Right ventricle myocardium superior (tissue), 1 donor: Measurements from ENCODE around the gene BBS4. TPM values are rescaled to one million over a fixed set of nuclear protein-coding genes. Genes with fewer than 3 reads are reported as not detected.
"Not testable (repeated sequence)": the region's sequence is repeated elsewhere in the genome, so short reads cannot be mapped to it uniquely, and the experiment has no call there.

Source experiments
- ATAC-seq: fragments of 200-7000 bp; cut with Tn5 transposase; one replicate; pipeline ENCODE4 v1.9.1; 2020; ENCODE audit warnings: mild to moderate bottlenecking; ENCODE audit not compliant: poor library complexity
- DNase-seq: peaks from one replicate; pipeline ENCODE4 v3.0.0-alpha.2; 2020
- intact Hi-C: fragments of 100-400 bp; cut with DNase I; formaldehyde crosslinking; loops from one replicate; pipeline ENCODE4 v1.11.2; 2022
- total RNA-seq: library from RNA; stranded (reverse); fragmentation: NEBNext Ultra II Directional; extraction: Animal tissue kit (Norgen Biotek cat#: 25700); gene quantifications from one replicate; pipeline ENCODE4 v1.2.1, GENCODE V29; 2021
- donor health status: DM: no; HTN: yes; CAD: no; lungs with severe emphysema.

The BBS4 gene
- total RNA-seq, 1 donor from 2014 or later: 11.5 TPM

DNA sequence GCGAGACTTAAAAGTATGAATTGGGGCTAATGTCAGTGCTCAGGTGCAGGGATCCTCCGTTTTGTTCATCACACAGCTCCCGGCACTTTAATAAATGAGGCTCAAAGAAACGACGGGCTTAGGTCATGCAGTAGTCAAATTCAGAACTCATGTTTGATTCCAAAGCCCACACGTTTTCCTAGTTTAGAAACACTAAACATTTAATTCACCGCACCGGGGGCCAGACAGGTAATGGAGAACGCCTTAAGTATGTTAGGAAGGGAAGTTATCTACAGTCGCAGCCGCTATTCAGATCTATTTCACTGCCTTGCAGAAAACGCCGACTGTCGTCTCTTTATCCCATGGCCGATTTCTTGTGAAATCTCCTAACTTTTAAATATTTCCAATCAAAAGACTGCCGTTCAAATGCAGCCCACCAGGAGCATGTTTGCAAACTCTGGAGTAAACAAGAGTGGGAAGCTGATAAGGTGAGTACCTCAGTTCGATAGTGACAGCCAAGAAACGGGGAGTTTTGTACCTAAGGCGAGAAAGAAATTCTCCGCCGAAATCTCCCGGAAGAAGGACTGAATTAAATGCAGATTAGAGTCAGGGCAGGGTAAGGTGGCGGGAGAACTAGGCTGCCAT, 594 bp upstream of the BBS4 start:
- ATAC-seq: no peak
- no peak for DNase-seq
- intact Hi-C loops: no loop called here

DNA sequence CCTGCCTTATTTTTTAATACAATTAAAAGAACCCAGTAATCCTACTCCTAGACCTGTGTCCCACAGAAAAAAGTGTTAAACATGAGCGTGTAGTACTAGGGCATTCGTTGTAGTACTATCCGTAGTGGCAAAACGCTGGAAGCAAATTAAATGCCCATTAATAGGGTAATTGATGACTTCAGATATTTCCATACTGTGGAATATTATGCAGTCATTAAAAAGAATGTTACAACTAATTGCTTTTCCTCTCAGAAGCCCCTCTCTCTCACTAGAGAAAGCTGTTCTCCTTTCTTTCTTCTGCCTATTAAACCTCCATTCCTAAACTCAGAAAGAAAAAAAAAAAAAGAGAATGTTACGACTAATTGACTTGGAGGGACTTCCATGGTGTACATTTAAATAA, 2.7 kb downstream of the BBS4 start:
- DNase-seq (no peak), ATAC-seq (no peak)
- intact Hi-C loops: no loop called here

DNA sequence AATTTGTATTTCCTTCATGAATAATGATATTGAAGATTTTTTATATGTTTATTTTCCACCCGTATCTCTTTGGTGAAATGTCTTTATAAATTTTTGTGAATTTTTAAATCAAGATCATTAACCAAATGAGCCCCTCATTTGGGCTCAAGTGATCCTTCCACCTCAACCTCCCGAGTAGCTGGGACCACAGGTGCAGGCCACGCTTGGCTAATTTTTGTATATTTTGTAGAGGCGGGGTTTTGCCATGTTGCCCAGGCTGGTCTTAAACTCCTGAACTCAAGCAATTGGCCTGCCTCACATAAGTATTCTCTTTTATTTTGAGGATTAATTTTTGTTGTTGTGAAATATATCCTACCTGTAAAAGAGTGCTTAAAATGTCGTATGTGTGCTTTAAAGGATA, 4.9 kb downstream of the BBS4 start:
- DNase-seq (no peak), ATAC-seq (no peak)
- intact Hi-C loops: no loop called here

DNA sequence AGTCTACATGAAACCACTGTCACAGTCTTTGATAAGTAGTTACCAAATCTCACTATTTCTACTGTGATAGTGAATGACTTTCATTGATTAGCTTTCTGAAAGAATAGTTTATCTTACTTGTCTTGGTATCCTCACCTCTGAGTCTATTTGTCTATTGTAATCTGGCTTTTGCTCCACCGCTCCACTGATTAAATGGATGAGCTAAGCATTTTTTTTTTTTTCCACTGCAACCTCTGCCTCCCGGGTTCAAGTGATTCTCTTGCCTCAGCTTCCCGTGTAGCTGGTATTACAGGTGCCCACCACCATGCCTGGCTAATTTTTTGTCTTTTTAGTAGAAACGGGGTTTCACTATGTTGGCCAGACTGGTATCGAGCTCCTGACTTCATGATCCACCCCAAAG, 12.9 kb downstream of the BBS4 start:
- intact Hi-C loops: no loop called here
- DNase-seq: no peak
- ATAC-seq: no peak

DNA sequence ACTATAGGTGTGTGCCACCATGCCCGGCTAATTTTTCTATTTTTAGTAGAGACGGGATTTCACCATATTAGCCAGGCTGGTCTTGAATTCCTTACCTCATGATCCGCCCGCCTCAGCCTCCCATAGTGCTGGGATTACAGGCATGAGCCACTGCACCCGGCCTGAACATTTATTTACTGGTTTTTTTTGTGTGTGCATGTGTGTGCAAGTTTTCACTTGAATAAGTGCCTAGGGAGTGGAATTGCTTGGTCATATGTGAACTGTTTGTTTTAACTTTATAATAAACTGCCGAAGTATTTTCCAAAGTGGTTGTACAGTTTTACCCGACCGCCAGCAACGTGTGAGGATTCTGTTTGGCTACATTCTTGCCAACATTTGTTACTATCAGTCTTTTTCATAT, 14.1 kb downstream of the BBS4 start:
- ATAC-seq (no peak), DNase-seq (no peak)
- intact Hi-C loops: no loop called here

DNA sequence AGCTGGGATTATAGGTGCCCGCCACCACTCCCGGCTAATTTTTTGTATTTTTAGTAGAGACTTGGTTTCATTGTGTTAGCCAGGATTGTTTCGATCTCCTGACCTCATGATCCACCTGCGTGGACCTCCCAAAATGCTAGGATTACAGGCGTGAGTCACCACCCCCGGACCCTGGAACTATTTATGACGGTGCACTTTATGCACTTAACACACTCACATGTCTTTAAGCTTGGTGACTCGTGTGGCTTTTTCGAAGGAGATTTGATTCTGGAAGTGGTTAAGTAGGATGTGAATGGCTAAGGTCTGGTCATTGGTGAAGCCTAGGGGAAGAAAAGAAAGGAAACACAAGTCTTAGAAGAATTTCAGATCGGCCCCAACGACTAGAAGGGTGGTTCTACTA, 20.3 kb downstream of the BBS4 start:
- DNase-seq (no peak), ATAC-seq (no peak)
- intact Hi-C loops: no loop called here

DNA sequence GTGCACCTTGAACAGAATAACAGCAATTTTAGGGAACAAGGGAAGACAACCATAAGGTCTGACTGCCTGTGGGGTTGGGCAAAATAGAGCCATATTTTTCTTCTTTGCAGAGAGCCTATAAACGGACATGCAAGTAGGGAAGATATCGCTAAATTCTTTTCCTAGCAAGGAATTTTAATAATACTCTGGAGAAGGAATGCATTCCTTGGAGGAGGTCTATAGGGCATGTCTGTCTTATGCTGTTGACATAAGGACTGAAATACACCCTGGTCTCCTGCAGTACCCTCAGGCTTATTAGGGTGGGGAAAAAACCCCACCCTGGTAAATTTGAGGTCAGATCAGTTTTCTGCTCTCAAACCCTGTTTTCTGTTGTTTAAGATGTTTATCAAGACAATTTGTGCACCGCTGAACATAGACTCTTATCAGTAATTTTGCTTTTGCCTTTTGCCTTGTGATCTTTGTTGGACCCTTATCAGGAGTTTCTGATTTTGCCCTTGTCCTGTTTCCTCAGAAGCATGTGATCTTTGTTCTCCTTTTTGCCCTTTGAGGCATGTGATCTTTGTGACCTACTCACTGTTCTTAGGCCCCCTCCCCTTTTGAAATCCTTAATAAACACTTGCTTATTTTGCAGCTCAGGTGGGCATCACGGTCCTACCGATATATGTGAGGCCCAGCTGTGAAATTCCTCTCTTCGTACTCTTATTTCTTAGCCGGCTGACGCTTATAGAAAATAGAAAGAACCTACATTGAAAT, 22.7 kb downstream of the BBS4 start:
- ATAC-seq, intact Hi-C loops, DNase-seq: not testable (repeated sequence)

DNA sequence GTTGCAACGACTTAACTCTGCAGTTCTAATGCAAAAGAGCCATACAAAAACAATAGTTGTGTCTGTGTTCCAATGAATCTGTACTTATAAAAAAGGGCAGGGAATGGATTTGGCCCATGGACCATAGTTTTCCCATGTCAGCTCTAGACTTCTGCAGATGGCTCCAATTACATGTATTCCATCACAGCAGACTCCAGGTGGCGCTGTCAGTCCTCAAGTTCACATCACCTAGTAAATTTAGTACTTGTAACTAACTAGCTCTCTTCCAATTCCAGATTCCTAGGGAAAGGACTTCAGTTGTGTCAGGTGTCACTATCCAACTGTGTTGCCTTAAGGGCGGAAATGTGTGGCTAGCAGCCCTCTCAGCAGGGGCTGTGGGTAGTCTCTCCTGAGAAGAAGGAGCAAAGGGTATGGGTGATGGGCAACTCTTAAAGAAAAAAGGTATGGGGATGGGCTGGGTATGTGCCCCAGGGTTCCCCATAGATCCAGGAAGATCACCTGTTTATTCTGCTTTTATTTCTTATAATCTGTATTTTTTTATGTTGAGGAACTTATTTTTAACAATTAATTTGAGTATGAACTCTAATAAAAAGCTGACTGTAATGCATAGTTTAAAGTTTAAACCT, 36.2 kb downstream of the BBS4 start:
- intact Hi-C loops: no loop called here
- ATAC-seq (no peak), DNase-seq (peak; percentile 56)

DNA sequence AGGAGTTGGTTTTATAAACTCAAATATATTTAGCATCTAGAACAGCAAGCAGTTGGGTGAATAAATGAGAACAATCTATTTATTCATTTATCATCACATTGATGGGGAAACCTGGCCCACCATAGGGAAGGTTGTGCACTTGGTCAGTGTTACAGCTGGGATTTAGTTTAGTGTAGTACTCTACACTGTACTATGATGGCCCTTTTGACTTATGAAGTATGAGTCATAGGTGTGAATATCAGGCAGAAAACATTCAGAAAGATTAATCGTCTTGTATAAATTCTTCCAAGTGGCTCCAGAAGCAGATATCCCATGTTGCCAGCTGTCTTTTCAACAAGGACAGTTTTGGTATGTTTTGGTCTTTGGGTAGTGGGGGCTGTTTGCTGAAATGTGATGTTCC, 38.0 kb downstream of the BBS4 start:
- DNase-seq (no peak), ATAC-seq (no peak)
- intact Hi-C loops: no loop called here

DNA sequence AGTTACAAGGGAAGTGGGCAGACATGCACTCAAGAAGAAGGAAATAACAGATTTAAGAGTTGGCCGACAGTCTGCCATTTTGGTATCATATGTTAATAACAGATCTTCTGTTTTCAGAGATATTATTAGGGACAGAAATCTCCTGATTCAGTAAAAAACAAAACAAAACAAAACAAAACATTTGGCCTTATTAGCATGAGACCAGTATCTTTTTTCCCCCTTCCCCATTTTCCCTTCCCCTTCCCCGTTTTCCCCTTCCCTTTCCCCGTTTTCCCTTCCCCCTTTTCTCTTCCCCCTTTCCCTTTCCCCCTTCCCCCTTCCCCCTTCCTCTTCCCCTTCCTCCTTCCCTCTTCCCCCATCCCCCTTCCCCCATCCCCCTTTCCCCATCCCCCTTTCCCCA, 39.4 kb downstream of the BBS4 start:
- ATAC-seq (no peak), DNase-seq (no peak)
- intact Hi-C loops: no loop called here

DNA sequence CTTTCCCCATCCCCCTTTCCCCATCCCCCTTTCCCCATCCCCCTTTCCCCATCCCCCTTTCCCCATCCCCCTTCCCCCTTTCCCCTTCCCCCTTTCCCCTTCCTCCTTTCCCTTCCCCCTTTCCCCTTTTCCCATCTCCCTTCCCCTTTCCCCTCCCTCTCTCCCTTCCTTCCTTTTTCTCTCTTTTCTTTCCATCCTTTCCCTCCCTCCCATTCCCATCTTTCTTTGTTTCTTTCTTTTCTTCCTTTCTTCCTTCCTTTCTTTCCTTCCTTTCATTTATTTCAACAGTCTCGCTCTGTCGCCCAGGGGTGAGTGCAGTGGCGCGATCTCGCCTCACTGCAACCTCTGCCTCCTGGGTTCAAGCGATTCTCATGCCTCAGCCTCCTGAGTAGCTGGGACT, 39.8 kb downstream of the BBS4 start:
- intact Hi-C loops, ATAC-seq, DNase-seq: not testable (repeated sequence)

DNA sequence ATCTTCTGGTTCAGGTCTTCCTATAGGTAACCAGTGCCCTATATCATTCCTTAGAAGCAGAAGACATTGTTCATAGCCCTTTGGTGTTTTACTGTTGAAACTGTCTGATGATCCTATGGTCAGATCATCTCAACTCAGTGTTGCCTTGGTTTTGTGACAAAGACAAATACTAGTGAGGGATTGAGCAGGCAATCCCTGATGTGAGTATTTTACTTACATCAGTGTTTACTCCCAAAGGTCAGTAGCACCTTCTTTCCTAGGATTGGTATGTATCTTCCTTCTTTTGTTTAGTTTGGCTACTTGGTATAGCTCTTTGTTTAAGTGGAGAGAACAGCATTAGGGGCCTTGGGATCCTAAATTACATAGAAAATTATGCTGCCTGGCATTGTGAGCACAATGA, 41.1 kb downstream of the BBS4 start:
- no peak for ATAC-seq
- DNase-seq: no peak
- intact Hi-C loops: no loop called here

DNA sequence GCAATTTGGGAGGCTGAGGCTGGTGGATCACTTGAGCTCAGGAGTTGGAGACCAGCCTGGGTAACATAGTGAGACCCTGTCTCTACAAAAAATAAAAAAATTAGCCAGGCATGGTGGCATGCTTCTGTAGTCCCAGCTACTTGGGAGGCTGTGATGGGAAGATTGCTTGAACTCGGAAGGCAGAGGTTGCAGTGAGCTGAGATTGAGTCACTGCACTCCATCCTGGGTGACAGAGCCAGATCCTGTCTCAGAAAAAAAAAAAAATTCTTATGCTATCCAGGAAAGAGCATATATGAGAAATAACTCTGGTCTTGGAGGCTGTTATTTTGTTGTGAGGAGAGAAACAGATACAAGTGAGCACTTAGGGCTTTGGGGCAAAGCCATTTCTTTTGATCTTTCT, 42.2 kb downstream of the BBS4 start:
- intact Hi-C loops, DNase-seq: not testable (repeated sequence)

DNA sequence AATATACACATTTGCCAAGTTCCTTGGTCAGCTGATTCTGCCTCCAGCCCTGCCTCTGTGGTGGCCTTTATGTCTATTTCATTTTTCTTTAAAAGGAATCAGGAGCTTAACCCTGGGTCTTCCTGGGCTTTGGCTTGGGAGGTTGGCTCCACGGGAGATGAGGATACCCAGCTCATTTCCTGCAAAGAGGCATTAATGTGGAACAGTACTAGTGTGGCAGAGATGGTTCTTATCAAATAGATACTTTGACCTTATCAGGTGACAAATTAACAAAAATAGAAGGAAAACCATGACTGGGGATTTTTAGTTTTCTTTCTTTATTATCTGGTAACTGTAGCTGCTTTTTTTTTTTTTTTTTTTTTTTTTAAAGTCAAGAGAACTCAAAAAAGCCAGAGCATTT, 42.8 kb downstream of the BBS4 start:
- intact Hi-C loops: no loop called here

More for the DNA sequence above, 42.2 kb downstream of the BBS4 start:
- not testable (repeated sequence) for ATAC-seq

DNA sequence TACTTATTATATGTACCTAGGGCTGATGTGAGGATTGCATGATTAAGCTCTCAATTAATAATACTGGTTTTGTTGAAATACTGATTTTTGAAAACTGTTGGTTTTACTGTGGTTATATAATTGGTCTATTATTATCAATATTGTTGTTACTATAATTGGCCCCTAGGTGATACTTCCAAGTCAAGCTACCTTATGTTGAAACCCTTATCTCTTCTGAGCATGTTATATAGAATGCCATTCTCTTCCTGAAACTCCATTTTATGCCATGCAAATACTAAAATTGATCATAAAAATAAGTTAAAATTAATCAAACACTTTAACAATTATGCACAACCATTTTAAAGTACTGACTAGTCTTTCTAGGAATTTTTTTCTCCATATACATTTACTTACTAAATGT, 46.1 kb downstream of the BBS4 start:
- intact Hi-C loops: no loop called here
- DNase-seq: no peak
- ATAC-seq: no peak

More for the DNA sequence above, 42.8 kb downstream of the BBS4 start:
- DNase-seq: no peak
- ATAC-seq: no peak

DNA sequence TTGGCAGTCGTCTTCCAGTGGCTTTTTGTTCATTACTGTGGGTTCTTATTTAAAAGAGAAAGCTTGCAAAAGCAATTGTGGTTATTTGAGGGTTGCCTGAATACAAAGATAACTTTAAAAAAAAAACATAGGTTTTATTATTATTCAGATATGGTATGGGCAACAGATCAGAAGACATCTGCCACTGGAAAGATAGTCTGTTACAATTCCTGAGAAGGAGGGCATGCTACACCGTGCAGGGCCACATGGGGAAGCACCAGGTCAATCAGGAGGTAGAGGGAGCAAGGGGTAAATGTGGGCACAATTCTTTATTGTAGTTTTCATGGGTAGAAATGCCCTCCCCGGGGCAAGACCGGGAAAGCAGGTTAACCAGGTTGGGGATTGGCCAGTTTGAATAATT, 46.5 kb downstream of the BBS4 start:
- intact Hi-C loops: no loop called here
- no peak for DNase-seq
- ATAC-seq: no peak

DNA sequence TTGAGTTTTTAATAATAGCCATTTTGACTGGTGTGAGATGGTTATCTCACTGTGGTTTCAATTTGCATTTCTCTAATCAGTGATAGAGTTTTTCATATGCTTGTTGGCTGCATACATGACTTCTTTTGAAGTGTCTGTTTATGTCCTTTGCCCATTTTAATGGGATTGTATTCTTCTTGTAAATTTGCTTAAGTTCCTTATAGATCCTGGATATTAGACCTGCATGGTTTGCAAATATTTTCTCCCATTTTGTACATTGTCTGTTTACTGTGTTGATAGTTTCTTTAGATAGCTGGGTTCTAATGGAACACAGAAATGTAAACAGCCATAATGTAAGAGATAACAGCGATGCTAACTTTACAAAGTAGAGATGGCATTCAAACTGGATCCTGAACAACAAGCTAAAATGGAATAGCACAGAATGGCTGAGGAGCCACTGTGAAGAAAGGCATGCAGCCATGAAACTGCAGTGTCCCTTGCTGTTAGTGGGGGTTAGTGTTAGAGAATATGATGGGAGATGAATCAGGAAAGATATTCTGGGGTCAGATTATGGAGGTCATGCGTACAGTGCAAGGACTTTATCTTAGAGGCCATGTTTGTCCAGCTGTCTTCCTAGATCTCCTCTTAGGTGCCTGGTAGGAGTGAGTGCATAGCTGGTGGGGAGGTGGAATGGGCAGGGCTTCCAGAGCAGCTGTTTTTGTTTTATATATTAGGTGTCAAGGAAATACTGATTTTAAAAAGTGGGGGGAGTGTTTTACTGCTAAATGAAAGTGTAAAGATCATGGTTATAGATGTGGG, 48.1 kb downstream of the BBS4 start:
- intact Hi-C loops: no loop called here
- no peak for ATAC-seq
- DNase-seq: no peak

DNA sequence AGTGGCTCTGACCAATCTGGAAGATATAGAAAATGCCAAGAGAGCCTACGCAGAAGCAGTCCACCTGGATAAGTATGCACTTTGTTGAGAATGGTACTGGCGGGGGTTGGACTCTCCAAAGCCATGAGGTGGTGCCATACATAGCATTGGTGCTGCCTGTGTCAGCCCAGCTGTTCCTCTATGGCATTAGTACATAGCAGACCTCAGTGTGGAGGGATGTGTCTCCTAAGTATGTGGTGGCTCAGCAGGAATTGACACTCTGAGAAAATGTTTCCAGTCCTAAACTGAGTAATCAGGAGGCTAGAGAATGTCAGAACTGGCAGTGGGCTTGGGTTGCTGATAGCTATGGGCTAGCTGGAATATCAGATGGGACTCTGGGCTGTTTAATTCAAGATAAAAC, 49.1 kb downstream of the BBS4 start:
- DNase-seq: no peak
- intact Hi-C loops: no loop called here
- ATAC-seq: no peak

DNA sequence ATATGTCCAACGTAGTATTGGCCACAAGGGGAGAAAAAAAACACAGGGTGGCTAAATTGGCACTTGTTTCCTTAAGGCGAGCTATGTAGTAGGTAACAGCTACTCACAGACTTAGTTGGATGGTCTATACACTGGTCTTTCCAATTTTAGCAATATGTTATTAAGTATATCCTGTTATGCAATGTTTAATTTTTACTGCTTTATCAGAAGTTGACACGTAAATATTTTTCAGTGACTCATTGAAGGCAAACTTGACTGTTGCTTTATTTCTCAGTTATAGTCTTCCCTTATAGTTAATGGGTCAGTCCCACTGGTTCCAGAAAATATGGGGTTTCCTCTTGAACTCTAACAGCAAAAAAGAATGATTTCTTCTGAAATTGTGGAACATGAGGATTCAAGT, 51.1 kb downstream of the BBS4 start:
- intact Hi-C loops: no loop called here
- DNase-seq (no peak), ATAC-seq (no peak)
